Activated CD4-positive, alpha-beta T cell treated with anti-CD3 and anti-CD28 coated beads for 1 hour (primary cell): ENCODE data around the gene ADAMTS2.

ENCODE experiments used
- DNase-seq: peaks from one replicate; pipeline ENCODE4 v3.0.0-alpha.2; 2020

The ADAMTS2 gene

GRCh38 chr5:179263391-179264052 lies 81.7 kb downstream of the ADAMTS2 start:
- no peak for DNase-seq

- no peak for DNase-seq
Measured at GRCh38 chr5:179262126-179262920, 82.9 kb downstream of the ADAMTS2 start.

GRCh38 chr5:179261301-179262125 lies 83.7 kb downstream of the ADAMTS2 start:
- DNase-seq = no peak

DNA sequence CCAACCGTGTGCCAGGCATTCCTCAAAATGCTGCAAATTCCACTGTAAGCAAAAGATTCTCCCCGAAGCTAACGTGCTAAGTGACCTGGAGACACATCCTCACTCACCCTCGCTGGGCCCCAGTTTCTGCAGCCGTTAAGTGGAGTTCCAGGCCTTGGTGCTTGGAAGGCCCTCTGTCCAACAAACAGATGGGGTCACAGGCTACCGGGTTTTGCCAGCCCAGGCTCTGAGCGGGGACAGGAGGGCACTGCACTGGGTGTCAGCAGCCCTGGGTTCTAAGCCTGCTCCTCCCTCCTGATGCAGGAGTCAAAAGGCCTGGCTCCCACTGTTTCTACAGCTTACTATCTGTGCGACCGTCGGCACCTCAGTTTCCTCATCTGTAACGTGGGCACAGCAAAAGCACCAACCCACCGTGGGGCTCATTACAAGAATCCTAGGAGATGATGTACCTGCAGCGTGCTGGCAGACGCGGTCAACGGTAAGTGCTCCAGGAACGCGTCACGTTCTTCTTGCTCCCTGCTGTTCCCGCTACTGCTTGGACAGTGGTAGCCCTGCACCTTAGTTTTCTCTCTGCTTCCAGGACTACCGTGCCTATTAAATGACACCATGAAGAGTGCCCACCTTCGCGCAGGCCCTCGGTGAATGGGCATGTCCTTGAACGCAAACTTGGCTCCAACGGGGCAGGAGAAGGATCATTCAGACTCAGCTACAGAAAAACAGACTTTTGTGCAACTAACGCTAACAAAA lies 84.8 kb downstream of the ADAMTS2 start:
- DNase-seq = no peak

DNA sequence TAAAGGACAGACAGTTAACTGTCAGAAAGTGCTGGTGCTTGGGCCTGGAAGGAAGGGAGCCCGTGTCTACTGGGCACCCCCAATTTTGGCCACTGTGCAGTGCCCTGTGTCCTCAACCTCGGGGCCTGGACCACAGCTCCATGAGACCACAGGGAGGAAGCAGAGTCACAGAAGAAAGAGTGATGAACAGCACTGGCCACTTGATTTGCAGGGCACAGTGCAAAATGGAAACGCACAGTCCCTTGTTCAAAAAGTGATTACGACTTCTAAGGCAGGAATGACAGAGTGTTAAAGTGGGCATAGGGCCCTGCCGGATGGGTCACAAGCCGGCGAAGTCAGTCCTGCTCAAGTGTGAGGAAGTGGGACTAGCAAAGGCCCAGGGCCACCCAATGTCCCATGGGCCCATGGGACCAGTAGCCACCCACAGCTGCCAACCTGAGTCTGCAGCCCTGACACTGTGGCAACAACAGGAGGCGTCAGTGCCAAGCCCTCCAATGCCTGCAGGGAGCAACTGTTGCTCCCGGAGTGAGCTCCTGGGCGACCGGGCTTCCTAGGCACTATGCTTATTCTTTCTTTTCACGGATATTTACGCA lies 85.4 kb downstream of the ADAMTS2 start:
- no peak for DNase-seq

DNA sequence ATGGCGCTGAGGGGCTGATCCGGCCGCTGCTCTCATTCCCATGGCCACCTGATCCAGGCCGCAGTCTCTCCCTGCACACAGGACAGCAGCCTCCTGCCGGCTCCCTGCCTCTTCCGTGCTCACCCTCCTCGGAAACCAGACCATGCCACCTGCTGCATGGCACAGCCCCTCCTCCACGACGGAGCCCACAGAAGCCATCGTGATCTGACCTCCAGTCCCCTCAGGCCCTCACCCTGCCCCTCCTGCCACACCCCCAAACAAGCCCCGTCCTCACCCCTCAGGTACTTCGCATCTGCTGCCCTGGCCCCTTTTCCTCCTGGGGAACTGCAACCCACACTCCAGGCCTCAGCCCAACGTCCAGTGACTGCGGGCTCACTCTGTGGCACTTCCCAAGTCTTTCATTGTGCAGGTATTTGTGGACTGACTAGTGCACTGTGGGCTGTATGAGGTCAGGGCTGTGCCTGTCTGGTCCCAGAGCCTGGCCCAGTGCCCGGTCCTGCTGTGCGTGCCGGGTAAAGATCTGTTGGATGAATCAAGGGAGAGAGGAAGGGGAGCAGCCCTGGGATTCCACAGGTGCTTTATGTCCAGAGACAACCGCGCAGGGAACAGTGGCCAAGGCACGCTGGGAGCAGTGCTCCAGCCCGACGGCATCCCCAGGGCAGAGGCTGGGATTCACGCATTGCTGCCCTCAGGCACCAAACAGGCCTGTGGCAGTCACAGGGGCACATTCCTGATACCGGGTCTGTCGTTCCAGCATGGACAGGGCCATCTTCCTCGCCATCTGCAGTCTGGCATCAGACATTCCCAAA lies 86.1 kb downstream of the ADAMTS2 start:
- no peak for DNase-seq

DNA sequence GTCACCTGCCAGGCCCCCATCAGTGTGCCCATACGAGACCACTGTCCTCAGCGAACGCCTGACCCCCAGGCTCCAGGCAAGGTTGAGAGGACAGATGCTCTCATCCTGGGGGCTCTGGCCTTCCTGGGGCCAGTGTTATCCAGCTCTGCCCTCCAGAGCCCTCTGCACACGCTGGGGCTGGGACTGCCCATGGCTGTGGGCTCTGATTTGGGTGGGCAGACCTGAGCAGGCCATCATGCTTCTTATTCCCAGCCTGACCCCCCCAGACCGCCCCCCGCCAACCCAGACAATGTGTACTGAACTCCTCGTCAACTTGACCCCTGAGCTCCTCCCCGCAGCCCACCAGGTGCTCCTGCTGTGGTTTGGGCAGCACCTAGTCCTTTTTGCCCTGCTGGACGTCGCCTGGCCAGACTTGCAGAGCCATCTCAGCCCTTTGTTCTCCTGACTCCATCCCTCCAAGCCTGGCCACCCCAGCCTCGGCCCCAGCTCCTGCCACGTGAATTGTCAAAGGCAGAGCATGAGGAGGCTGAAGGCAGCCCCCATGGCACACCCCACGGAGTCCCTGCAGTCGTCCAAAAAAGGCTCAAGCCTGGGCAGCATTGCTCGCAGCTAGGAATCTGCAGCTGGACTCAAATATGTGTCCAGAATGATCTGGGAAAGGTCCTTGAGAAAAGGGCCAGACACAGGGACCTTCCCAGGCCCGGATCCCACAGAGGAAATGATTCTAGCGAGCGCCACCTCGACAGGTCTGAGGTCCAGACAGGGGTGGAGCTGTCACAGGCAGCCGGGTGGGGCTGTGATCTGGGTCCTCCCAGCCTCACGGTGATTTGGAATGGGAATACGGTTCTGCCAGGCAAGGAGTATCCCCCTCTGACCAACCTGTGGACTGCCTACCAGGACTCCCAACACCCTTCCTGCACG lies 87.0 kb downstream of the ADAMTS2 start:
- no peak for DNase-seq

DNA sequence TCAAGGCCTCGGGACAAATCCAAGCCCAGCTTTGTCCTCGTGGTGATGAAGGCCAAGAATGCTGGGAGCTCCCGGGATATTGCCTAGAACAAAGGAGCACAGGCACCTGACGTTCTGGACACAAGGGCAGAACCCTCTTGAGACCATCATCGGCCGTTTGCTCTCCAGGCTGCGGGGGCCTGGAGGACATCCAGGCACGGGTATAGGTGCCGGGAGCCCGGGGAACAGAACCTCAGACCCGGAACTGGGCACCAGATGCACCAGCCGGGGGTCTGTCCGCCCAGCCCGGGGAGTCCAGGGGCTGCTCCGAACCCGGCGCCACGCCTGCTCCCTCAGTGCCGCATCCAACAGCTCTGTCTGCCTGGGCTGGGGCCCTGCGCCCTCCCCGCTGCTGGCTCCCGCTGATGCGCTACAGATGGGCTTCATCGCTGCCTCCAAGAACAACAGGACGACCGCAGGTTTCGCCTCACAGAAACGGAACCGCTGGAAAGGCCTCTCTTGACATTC lies 88.0 kb downstream of the ADAMTS2 start:
- no peak for DNase-seq

DNA sequence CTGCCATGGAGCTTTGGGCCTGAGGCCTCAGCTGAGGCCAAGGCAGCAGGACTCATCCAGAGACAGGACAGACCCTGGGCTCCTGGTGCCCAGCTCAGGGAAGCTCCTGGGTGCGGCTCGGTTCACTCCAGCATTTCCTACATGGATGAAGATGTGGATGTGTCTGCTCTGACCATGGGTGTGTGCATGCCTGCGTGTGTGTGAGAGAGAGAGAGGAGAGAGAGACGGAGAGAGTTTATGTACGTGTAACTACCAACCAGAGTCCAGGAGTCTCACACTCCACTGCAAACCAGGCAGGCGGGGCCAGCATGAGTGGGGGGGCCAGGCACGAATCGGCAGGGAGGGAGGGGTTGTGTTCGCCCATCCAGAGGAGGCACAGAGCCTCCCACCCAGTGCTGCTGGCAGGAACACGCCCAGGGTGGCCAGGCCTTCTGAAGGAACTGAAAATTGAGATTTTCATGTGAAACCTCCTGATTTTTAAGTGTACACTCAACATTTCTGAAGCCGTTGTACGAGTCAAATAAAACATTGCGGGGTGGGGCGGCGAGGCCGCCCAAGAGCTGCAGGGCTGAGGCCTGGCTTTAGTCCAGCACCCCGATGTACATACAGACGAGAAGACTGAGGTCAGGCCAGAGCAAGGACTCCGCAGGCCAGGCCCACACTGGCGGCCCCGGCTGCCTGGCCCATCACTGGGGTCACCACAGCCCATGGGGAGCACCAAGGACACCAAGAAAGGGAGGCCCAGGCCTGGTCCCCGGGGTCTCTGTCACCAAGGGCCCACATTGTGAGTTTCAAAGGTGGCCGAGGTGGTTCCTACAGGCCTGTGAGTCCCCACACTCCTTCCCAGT lies 88.7 kb downstream of the ADAMTS2 start:
- no peak for DNase-seq

GRCh38 chr5:179255527-179256327 lies 89.5 kb downstream of the ADAMTS2 start:
- DNase-seq = peak; percentile 0

DNA sequence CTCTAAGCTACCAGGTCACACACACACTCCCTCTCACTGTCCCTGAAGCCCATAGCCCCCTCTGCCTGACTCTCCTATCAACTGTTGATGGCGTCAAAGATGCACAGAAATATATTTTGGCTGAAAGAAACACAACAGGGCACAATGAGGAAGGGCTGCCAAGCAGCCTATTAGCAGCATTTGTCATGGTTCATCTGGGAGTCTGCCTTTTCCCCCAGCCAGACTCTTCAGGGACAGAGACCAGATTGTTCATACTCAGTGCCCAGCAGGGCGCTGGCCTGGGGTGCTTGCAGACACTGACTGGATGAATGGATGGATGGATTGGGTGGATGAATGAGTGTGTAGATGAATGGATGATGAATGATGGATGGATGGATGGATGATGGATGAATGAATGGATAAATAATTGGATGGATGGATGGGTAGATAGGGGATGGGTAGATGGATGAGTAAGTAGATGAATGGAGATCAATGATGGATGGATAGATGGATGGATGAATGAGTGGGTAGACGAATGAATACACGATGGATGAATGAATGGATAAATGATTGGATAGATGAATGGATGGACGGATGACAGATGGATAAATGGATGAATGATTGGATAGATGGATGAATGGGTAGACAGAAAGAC lies 90.5 kb downstream of the ADAMTS2 start:
- DNase-seq = no peak

GRCh38 chr5:179253730-179254129 lies 91.5 kb downstream of the ADAMTS2 start:
- DNase-seq = peak; percentile 5

DNA sequence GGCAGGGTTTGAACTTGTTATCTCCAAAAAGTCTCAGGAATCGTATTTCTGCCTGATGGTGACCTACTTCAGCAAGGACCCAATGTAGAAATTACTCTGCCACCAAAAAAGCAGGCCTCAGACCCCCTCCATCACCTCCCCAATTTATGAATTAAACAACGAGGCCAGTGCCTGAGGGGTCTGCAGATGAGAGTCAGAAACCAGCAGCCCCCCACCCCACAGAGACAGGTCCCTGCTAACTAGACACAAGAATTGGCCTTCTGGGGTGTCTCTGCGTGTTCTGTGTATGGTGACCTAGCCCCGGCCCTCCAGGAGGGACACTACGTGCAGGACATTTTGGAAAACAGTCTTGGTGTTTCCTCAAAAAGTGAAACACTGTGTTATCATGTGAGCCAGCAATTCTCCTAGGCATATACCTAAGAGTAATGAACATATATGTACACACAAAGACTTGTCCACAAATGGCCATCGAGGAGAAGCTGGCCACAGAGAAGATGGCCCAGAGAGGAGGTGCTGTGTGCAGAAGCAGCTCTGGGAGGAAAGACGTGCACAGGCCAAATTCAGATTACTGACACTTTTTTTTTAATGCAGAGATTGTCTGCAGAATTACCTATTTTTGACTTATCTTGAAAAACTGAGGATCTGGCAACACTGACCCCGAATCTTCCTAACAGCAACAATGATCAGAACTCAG lies 93.8 kb downstream of the ADAMTS2 start:
- no peak for DNase-seq

GRCh38 chr5:179250561-179251225 lies 94.6 kb downstream of the ADAMTS2 start:
- no peak for DNase-seq

DNA sequence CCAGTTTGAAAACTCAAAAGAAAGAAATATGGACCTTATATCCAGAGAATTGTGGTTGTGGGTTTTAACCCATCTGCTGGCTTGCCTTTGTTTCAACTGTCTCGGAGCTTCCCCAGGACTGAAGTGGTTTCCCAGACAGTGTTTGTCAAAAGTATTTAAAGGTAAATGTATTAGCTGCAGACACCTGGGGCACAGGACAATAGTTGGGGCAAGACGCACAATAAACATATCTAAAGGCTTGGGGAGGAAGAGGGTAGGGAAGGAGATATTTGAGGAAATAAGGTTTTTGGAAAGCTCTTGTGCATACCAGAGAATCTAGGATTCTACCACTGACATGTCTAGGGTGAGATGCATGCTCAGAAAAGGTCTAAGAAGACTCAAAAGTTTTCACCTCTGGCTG lies 99.0 kb downstream of the ADAMTS2 start:
- no peak for DNase-seq

- DNase-seq = no peak
Measured at GRCh38 chr5:179245031-179245430, 100.2 kb downstream of the ADAMTS2 start.

DNA sequence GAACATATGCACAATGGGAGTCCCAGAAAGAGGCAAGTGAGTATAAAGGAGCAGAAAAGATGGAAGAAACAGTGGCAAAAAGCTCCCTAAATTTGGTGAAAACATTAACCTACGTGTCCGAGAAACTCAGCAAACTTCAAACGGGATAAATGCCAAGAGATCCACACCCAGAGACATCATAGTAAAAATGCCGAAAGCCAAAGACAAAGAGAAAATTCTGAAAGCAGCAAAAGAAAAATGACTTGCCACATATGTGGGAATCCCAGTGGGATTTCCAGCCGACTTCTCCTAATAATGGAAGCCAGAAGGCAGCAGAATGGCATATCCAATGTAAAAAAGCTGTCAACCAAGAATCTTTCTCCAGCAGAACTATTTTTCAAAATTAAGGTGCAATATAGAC lies 101.2 kb downstream of the ADAMTS2 start:
- no peak for DNase-seq
